GM12878 (cell line): ENCODE measurements around the gene FUT3. TPM values are rescaled to one million over a fixed set of nuclear protein-coding genes. Genes with fewer than 3 reads are reported as not detected.
"Not testable (repeated sequence)": the region's sequence is repeated elsewhere in the genome, so short reads cannot be mapped to it uniquely, and the experiment has no call there.

Experiments
- ATAC-seq: fragments of 200-7000 bp; cut with Tn5 transposase; 3 replicates; pipeline ENCODE4 v1.9.1; 2020; ENCODE audit warnings: mild to moderate bottlenecking, moderate library complexity
- BruUV-seq: library from RNA; stranded (reverse); fragments of 400-500 nt; replicated peaks from 2 replicates; lab custom pipeline; 2021; lab: Mats Ljungman, UMichigan
- CTCF ChIA-PET: fragments of 300-600 bp; sonication (Branson Sonifier 250); formaldehyde crosslinking; extraction: SDS; loops from one replicate; lab custom pipeline; 2021; ENCODE audit warnings: inconsistent platforms; lab: Yijun Ruan, JAX
- POLR2A ChIA-PET: fragments of 350-600 bp; formaldehyde crosslinking; extraction: SDS; loops from one replicate; lab custom pipeline; 2021; ENCODE audit warnings: inconsistent platforms; lab: Charles Lee
- RAD21 ChIA-PET: fragments of 300-600 bp; sonication (Branson Sonifier 250); formaldehyde crosslinking; loops from one replicate; lab custom pipeline; 2023; ENCODE audit warnings: antibody characterized with exemption; ENCODE audit not compliant: unreplicated experiment; lab: Charles Lee
- SMC1A ChIA-PET: fragments of 300-600 bp; sonication (Branson Sonifier 250); formaldehyde crosslinking; loops from one replicate; lab custom pipeline; 2023; ENCODE audit not compliant: unreplicated experiment, uncharacterized antibody; lab: Charles Lee
- DNase-seq: peaks from one replicate; pipeline ENCODE4 v3.0.0-alpha.2; 2011; ENCODE audit warnings: low read depth, low spot score
- FAIRE-seq: peaks from 3 replicates; lab custom pipeline; 2011; peaks lifted over from hg19 to GRCh38; lab: Jason Lieb, UNC
- H2AFZ ChIP-seq: 2 replicates; pipeline ENCODE4 v1.6.0; 2011; ENCODE audit warnings: low read depth, low read length, control low read depth; ENCODE audit not compliant: control insufficient read depth
- H3K27ac ChIP-seq: 2 replicates; pipeline ENCODE4 v1.5.1; 2011; ENCODE audit warnings: control low read depth; ENCODE audit not compliant: control insufficient read depth, insufficient read depth
- H3K27me3 ChIP-seq, 2 experiments: replicated peaks in 1 of 2; 2 replicates each; pipeline versions ENCODE4 v1.6.0 to v1.6.1; 2011; ENCODE audit warnings: low read length in 1 of 2; ENCODE audit not compliant: control insufficient read depth in 2 of 2, insufficient read depth in 2 of 2
- H3K36me3 ChIP-seq, 2 experiments: 2 replicates each; pipeline ENCODE4 v1.5.1; 2011; ENCODE audit warnings: low read length in 1 of 2; ENCODE audit not compliant: control insufficient read depth in 2 of 2, insufficient read depth in 2 of 2
- H3K4me1 ChIP-seq: 2 replicates; pipeline ENCODE4 v1.6.1; 2011; ENCODE audit warnings: mild to moderate bottlenecking, low read length, moderate library complexity, mixed read lengths; ENCODE audit not compliant: control insufficient read depth, insufficient read depth
- H3K4me2 ChIP-seq: 2 replicates; pipeline ENCODE4 v1.6.0; 2011; ENCODE audit warnings: control low read depth; ENCODE audit not compliant: control insufficient read depth, insufficient read depth
- H3K4me3 ChIP-seq: fragments of 200-600 bp; sonication (generic); 2 replicates; pipeline ENCODE4 v1.5.1; 2016
- H3K79me2 ChIP-seq: 2 replicates; pipeline ENCODE4 v1.6.0; 2011; ENCODE audit warnings: low read length; ENCODE audit not compliant: control insufficient read depth, insufficient read depth
- H3K9ac ChIP-seq: 2 replicates; pipeline ENCODE4 v1.8.0; 2011; ENCODE audit warnings: low read length, control low read depth, mixed read lengths; ENCODE audit not compliant: control insufficient read depth, insufficient read depth
- H3K9me3 ChIP-seq: replicated peaks from 3 replicates; pipeline ENCODE4 v1.5.1; 2011; ENCODE audit warnings: mild to moderate bottlenecking, low read length; ENCODE audit not compliant: control insufficient read depth, insufficient read depth
- H4K20me1 ChIP-seq: 2 replicates; pipeline ENCODE4 v1.6.0; 2011; ENCODE audit not compliant: control insufficient read depth, insufficient read depth
- WGBS: methylation state at CpG from one replicate; pipeline ENCODE4 v1.1.6; 2016; ENCODE audit warnings: low lambda C conversion rate; ENCODE audit not compliant: insufficient replicate concordance, insufficient coverage; ENCODE audit errors: missing lambda C conversion rate; 5-methylcytosine and 5-hydroxymethylcytosine counted together
- in situ Hi-C: fragments of 300-500 bp; cut with MboI; formaldehyde crosslinking; loops from 9 replicates; pipeline ENCODE4 v1.14.3; 2018; ENCODE audit warnings: mixed read lengths
- intact Hi-C: fragments of 100-400 bp; cut with micrococcal nuclease; formaldehyde crosslinking; loops from one replicate; pipeline ENCODE4 v1.14.2; 2022; ENCODE audit not compliant: unreplicated experiment
- polyA plus RNA-seq, 11 experiments: library from polyadenylated mRNA; depleted of rRNA in 4 of 11; unstranded in 6 of 11; stranded (reverse) in 5 of 11; fragments of >200 nt; fragmentation: Nextera tagmentation in 4 of 11; fragmentation: Illumina TruSeq in 1 of 11; extraction: Ambion mirVana in 4 of 11; extraction: Trizol in 1 of 11; gene quantifications; 1 replicate in 1 of 11; 2 replicates in 10 of 11; pipeline versions ENCODE4 v1.2.1 to v1.2.3, GENCODE V29; 2011 to 2016; ENCODE audit warnings: inconsistent platforms in 2 of 11, missing spikeins in 2 of 11, low read depth in 1 of 11
- total RNA-seq, 4 experiments: library from RNA; depleted of rRNA in 3 of 4; stranded (reverse); fragments of >200 nt in 3 of 4; fragmentation: Illumina TruSeq in 1 of 4; extraction: Trizol in 1 of 4; gene quantifications; 2 replicates each; pipeline versions ENCODE4 v1.2.1 to v1.2.3, GENCODE V29; 2013 to 2021

FUT3 gene
- total and polyA plus RNA-seq, 10 of the 15 experiments (the other 5 are each of a cell fraction or from before 2014, with no cell fraction given) = 0.04 to 0.31 (median 0.07) TPM; not detected in 7

- SMC1A ChIA-PET, H3K4me2 ChIP-seq, H2AFZ ChIP-seq, H3K36me3 ChIP-seq, H3K4me3 ChIP-seq, FAIRE-seq, POLR2A ChIA-PET, H3K4me1 ChIP-seq, H4K20me1 ChIP-seq, DNase-seq, BruUV-seq, H3K79me2 ChIP-seq, CTCF ChIA-PET, H3K27ac ChIP-seq, intact Hi-C loops, ATAC-seq, H3K9me3 ChIP-seq, in situ Hi-C loops, H3K27me3 ChIP-seq, H3K9ac ChIP-seq: not testable (repeated sequence)
- WGBS = 12% methylated on average over 5 of the region's 5 CpGs
- RAD21 ChIA-PET = interaction anchor here (0.7 kb wide), 1 partner anchor 1141 kb away, joined by 3 read pairs; no protein-coding TSS in a partner anchor
Measured at GRCh38 chr19:5848621-5849020, 2.6 kb downstream of the FUT3 start.

DNA sequence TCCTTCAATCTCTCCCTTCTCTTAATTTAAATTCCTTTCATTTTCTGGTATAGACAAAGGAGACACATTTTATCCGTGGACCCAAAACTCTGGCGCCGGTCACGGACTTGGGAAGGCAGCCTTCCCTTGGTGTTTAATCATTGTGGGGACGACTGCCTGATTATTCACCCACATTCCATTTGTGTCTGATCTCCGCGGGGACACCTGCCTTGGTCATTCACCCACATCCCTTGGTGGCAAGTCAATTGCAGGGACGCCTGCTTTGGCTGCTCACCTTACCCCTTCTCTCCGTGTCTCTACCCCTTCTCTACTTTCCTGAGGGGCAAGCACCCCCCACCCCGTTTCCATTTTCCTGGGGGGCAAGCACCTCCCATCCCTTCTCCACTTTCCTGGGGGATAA lies 3.4 kb downstream of the FUT3 start:
- H3K4me3 ChIP-seq, H3K4me1 ChIP-seq, DNase-seq, BruUV-seq, intact Hi-C loops, H3K4me2 ChIP-seq, H3K9ac ChIP-seq, H3K79me2 ChIP-seq, H2AFZ ChIP-seq, SMC1A ChIA-PET, H3K27ac ChIP-seq, H4K20me1 ChIP-seq, RAD21 ChIA-PET, H3K27me3 ChIP-seq, ATAC-seq, FAIRE-seq, H3K9me3 ChIP-seq, in situ Hi-C loops, CTCF ChIA-PET, H3K36me3 ChIP-seq, POLR2A ChIA-PET: not testable (repeated sequence)
- 45% methylated on average over 10 of the region's 10 CpGs for WGBS
